ENCODE results near the gene LRRC75A.

LRRC75A gene

DNA sequence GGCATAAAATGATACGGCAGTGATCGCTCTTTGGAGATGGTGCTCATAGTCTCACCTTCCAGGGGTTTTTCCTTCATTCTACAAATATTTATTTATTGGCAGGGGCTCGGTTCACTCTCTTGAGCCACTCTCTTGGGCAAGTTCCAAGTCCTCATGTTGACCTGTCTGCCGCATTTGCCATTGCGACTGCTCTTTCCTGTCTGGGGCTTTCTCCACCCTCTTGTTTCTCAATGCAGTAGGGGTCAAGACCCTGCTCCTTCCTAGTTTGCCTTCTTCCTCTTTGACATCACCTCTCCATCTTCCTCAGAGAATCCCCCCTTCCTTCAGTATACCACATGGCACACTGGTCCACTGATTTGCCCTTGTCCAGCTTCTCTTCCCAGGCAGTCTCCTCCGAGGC lies 21.9 kb upstream of the LRRC75A start:
- no peaks in the 10 kb centered on the region for H3K4me1 ChIP-seq (ENCODE audit: control insufficient read depth in 1 of 2, insufficient read depth in 2 of 2, low read length in 2 of 2)
- H3K27ac ChIP-seq (ENCODE audit: low read length): no peak overlapping the region
- no peak overlapping the region for H3K4me3 ChIP-seq (ENCODE audit: low read depth in 1 of 2, low read length in 2 of 2)
- no peaks in the 10 kb centered on the region for H3K9me3 ChIP-seq (ENCODE audit: control insufficient read depth in 1 of 2, low read length in 2 of 2)
- no peaks in the 10 kb centered on the region for H3K27me3 ChIP-seq (ENCODE audit: low read depth, low read length)
- H3K36me3 ChIP-seq (ENCODE audit: control insufficient read depth in 1 of 2, insufficient read depth in 2 of 2, low read length in 2 of 2): no peaks in the 10 kb centered on the region

DNA sequence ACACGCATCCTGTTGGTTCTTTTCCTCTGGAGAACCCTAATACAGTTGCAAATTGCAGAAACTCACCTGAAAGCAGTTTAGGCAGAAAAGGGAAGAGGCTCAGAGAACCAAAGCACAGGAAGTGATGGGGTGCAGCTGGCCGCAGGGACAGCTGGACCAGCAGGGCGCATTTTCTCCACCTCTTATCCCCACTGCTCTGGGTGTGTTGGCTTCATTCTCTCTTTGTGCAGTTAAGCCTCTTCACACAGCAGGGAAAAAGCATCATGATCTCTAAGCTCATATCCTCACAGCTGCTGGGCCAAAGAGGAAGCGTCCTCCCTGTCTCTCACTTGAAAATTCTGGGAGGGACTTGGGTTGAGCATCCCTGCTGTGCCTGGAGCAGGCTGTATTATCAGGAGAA lies 20.0 kb upstream of the LRRC75A start:
- Histone ChIP-seq H3K4me3 (ENCODE audit: low read depth in 1 of 2, low read length in 2 of 2) (no peak overlapping the region), H3K9me3 (ENCODE audit: control insufficient read depth in 1 of 2, low read length in 2 of 2) (no peaks in the 10 kb centered on the region), H3K4me1 (ENCODE audit: control insufficient read depth in 1 of 2, insufficient read depth in 2 of 2, low read length in 2 of 2) (no peaks in the 10 kb centered on the region), H3K36me3 (ENCODE audit: control insufficient read depth in 1 of 2, insufficient read depth in 2 of 2, low read length in 2 of 2) (no peaks in the 10 kb centered on the region), H3K27ac (ENCODE audit: low read length) (no peak overlapping the region), H3K27me3 (ENCODE audit: low read depth, low read length) (no peaks in the 10 kb centered on the region)

DNA sequence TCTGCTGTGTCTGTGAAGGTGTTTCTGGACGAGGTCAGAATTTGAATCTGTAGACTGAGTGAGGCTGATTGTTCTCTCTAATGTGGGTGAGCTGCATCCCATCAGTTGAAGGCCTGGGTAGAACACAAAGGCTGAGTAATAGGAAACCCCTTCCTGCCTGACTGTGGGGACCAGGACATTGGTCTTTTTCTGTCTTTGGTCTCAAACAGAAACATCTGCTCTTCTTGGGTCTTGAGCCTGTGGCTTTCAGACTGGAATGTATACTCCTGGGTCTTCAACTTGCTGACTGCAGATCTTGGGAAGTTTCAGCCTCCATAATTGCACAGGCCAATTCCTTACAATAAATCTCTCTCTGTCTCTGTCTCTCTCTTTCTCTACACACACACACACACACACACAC lies 19.6 kb upstream of the LRRC75A start:
- Histone ChIP-seq H3K9me3 (ENCODE audit: control insufficient read depth in 1 of 2, low read length in 2 of 2) (no peaks in the 10 kb centered on the region), H3K36me3 (ENCODE audit: control insufficient read depth in 1 of 2, insufficient read depth in 2 of 2, low read length in 2 of 2) (no peaks in the 10 kb centered on the region), H3K4me1 (ENCODE audit: control insufficient read depth in 1 of 2, insufficient read depth in 2 of 2, low read length in 2 of 2) (no peaks in the 10 kb centered on the region), H3K27ac (ENCODE audit: low read length) (no peak overlapping the region), H3K4me3 (ENCODE audit: low read depth in 1 of 2, low read length in 2 of 2) (no peak overlapping the region), H3K27me3 (ENCODE audit: low read depth, low read length) (no peaks in the 10 kb centered on the region)

DNA sequence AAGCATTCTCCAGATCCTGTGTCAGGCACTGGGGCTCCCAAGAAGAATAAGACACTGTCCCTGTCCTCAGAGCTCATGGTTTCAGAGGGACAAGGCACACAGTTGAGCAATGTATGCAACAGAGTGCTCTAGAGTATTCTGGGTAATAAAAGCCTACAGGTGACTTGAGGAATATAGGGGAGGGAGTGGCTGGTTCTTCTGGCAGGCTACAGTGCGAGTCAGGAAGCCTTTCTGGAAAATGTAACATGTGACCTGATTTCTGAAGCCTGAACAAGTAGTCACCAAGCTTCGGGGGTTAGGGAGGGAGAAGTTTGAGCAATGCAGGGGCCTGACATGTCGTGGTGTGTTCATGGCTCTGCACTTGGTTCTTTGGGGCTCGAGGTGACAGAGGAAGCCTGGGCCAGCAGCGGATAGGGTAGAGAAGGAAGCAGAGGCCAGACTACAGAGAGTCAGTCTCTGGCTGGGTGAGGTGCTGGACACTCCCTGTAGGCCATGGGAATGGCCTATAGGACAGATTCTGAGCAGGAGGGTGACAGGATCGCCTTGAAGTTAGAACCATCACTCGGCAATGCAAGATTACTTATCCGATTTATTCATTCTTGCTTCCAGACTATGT lies 16.0 kb upstream of the LRRC75A start:
- Histone ChIP-seq H3K36me3 (ENCODE audit: control insufficient read depth in 1 of 2, insufficient read depth in 2 of 2, low read length in 2 of 2) (no peaks in the 10 kb centered on the region), H3K4me3 (ENCODE audit: low read depth in 1 of 2, low read length in 2 of 2) (no peak overlapping the region), H3K4me1 (ENCODE audit: control insufficient read depth in 1 of 2, insufficient read depth in 2 of 2, low read length in 2 of 2) (no peaks in the 10 kb centered on the region), H3K27me3 (ENCODE audit: low read depth, low read length) (no peaks in the 10 kb centered on the region), H3K9me3 (ENCODE audit: control insufficient read depth in 1 of 2, low read length in 2 of 2) (no peaks in the 10 kb centered on the region), H3K27ac (ENCODE audit: low read length) (no peak overlapping the region)

DNA sequence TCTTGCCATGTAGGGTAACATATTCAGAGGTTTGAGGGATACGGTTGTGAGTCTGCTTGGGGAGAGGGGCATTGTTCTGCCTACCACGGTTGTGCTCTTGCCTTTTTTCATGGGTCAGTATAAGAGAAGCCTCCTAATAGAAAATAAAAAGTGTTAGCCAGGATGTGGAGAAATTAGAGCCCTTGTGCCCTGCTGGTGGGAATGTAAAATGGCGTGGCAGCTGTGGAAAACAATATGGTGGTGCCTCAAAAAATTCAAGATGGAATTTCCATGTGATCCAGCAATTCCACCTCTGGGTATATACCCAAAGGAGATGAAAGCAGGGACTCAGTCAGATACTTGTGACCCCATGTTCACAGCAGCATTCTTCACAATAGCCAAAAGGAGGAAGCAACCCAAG lies 14.2 kb upstream of the LRRC75A start:
- no peak overlapping the region for H3K4me3 ChIP-seq (ENCODE audit: low read depth in 1 of 2, low read length in 2 of 2)
- no peaks in the 10 kb centered on the region for H3K9me3 ChIP-seq (ENCODE audit: control insufficient read depth in 1 of 2, low read length in 2 of 2)
- no peaks in the 10 kb centered on the region for H3K27me3 ChIP-seq (ENCODE audit: low read depth, low read length)
- no peaks in the 10 kb centered on the region for H3K4me1 ChIP-seq (ENCODE audit: control insufficient read depth in 1 of 2, insufficient read depth in 2 of 2, low read length in 2 of 2)
- no peaks in the 10 kb centered on the region for H3K36me3 ChIP-seq (ENCODE audit: control insufficient read depth in 1 of 2, insufficient read depth in 2 of 2, low read length in 2 of 2)
- H3K27ac ChIP-seq (ENCODE audit: low read length): no peak overlapping the region

DNA sequence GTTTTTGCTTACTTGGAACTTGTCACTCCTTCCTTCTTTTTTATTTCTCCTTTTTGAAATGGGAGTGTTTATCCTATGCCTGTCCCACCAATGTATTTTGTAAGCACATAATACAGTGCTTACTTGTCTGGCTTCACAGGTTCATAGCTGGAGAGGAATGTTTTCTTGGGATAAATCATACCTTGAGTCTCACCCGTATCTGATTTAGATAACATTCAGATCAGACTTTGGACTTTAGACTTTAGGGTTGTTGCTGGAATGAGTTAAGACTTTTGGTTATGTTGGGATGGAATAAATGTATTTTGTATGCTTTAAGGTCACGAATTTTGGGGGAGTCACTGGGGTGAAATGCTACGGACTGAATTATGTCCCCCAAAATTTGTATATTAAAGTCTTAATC lies 13.0 kb upstream of the LRRC75A start:
- Histone ChIP-seq H3K4me1 (ENCODE audit: control insufficient read depth in 1 of 2, insufficient read depth in 2 of 2, low read length in 2 of 2) (no peaks in the 10 kb centered on the region), H3K27ac (ENCODE audit: low read length) (no peak overlapping the region), H3K27me3 (ENCODE audit: low read depth, low read length) (no peaks in the 10 kb centered on the region), H3K4me3 (ENCODE audit: low read depth in 1 of 2, low read length in 2 of 2) (no peak overlapping the region), H3K9me3 (ENCODE audit: control insufficient read depth in 1 of 2, low read length in 2 of 2) (no peaks in the 10 kb centered on the region), H3K36me3 (ENCODE audit: control insufficient read depth in 1 of 2, insufficient read depth in 2 of 2, low read length in 2 of 2) (no peaks in the 10 kb centered on the region)

DNA sequence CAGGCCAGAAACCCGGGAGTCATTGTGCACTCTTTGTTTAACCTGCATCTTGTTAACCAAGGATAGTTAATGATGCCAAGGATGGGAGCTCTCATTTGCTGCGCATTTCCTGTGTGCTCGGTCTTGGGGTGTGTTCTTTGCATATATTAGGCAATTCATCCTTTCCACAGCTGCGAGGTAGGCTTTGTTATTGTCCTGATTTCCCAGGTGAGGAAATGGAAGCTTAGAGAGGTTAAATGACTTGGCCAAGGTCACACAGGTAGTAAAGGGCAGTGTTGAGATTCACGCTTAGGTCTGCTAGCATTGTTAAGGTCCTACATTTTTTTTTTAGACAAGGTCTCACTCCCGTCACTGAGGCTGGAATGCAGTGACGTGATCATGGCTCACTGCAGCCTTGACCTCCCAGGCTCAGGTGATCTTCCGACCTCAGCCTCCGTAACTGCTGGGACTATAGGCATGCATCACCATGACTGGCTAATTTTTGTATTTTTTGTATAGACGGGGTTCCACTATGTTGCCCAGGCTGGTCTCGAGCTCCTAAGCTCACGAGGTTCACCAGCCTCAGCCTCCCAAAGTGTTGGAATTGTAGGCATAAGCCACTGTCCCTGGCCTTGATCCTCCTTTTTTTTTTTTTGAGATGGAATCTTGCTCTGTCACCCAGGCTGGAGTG lies 5.0 kb upstream of the LRRC75A start:
- H3K27ac ChIP-seq (ENCODE audit: low read length): no peak overlapping the region
- no peaks in the 10 kb centered on the region for H3K36me3 ChIP-seq (ENCODE audit: control insufficient read depth in 1 of 2, insufficient read depth in 2 of 2, low read length in 2 of 2)
- H3K9me3 ChIP-seq (ENCODE audit: control insufficient read depth in 1 of 2, low read length in 2 of 2): no peaks in the 10 kb centered on the region
- H3K4me1 ChIP-seq (ENCODE audit: control insufficient read depth in 1 of 2, insufficient read depth in 2 of 2, low read length in 2 of 2): no peaks in the 10 kb centered on the region
- no peak overlapping the region for H3K4me3 ChIP-seq (ENCODE audit: low read depth in 1 of 2, low read length in 2 of 2)
- H3K27me3 ChIP-seq (ENCODE audit: low read depth, low read length): no peaks in the 10 kb centered on the region

DNA sequence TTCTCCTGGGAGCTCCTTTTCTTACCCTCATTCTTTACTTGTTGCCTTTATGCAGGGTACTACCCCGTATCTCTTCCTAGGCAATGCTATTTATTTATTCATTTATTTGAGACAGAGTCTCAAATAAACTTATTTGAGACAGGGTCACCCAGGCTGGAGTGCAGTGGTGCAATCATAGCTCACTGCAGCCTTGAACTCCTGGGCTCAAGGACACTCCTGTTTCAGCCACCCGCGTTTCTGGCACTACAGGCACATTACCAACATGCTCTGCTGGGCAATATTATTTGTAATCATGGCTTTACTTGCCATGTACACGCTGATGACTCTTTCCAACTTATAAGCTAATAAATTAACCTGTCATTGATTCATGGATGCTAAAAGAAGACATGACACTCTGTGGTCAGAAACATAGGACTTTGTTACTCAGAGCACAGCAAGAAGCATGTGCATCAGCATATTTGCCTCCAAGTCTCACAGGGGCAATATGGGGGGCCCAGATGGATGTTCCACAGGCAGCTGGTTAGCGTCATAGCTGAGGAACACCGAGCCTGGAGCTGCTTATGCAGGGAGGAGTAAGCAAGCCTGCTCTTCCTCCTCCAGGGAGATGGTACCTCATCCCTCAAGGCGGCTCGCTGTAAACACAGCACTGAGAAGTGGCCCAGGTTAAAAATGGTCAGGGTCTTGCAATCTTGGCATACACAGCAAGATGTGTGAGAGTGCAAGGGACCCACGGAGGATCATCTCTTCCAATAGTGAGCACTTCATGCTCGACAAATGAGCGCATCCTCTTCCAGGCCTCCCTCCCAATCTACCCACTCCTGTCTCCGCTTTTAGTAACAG lies 4.2 kb upstream of the LRRC75A start:
- Histone ChIP-seq H3K27me3 (ENCODE audit: low read depth, low read length) (no peaks in the 10 kb centered on the region), H3K4me1 (ENCODE audit: control insufficient read depth in 1 of 2, insufficient read depth in 2 of 2, low read length in 2 of 2) (peaks cover 0 to 3% of the 10 kb centered on the region in 2 donors), H3K27ac (ENCODE audit: low read length) (no peak overlapping the region), H3K9me3 (ENCODE audit: control insufficient read depth in 1 of 2, low read length in 2 of 2) (no peaks in the 10 kb centered on the region), H3K36me3 (ENCODE audit: control insufficient read depth in 1 of 2, insufficient read depth in 2 of 2, low read length in 2 of 2) (no peaks in the 10 kb centered on the region), H3K4me3 (ENCODE audit: low read depth in 1 of 2, low read length in 2 of 2) (no peak overlapping the region)

DNA sequence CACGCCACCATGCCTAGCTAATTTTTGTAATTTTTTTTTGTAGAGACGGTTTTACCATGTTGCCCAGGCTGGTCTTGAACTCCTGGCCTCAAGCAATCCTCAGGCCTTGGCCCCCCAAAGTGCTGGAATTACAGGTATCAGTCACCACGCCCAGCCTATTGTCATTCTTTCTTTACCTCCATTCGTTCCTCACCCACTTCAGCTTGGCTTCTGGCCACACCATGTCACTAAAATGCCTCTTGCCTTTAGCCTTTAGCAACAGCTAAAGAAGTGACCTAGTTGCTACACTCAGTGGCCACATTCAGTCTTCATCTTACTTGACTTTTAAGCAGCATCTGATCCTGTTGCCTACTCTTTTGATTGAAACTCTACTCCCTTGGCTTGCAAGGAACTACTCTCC lies 3.6 kb upstream of the LRRC75A start:
- Histone ChIP-seq H3K9me3 (ENCODE audit: control insufficient read depth in 1 of 2, low read length in 2 of 2) (no peaks in the 10 kb centered on the region), H3K36me3 (ENCODE audit: control insufficient read depth in 1 of 2, insufficient read depth in 2 of 2, low read length in 2 of 2) (no peaks in the 10 kb centered on the region), H3K4me3 (ENCODE audit: low read depth in 1 of 2, low read length in 2 of 2) (no peak overlapping the region), H3K27me3 (ENCODE audit: low read depth, low read length) (no peaks in the 10 kb centered on the region), H3K4me1 (ENCODE audit: control insufficient read depth in 1 of 2, insufficient read depth in 2 of 2, low read length in 2 of 2) (peaks cover 0 to 10% of the 10 kb centered on the region in 2 donors), H3K27ac (ENCODE audit: low read length) (no peak overlapping the region)

DNA sequence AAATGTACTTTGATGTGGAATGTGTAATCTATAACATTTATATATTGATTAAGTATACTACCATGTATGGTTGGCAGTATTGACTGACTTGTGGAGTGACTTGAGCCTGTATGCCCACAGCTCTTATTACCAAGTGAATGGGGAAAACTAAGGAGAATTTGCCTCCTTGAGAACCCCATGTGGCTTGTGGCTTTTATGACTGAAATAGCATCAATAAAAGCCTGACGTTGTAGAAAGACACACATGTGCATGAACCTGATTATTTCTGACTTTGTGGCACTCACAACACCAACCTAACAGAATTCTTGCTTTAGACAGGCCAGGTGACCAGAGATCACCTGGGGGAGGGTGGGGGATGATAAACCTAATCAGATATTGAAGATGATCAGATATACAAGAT lies 2.1 kb upstream of the LRRC75A start:
- no peaks in the 10 kb centered on the region for H3K9me3 ChIP-seq (ENCODE audit: control insufficient read depth in 1 of 2, low read length in 2 of 2)
- no peaks in the 10 kb centered on the region for H3K27me3 ChIP-seq (ENCODE audit: low read depth, low read length)
- no peak overlapping the region for H3K27ac ChIP-seq (ENCODE audit: low read length)
- no peaks in the 10 kb centered on the region for H3K36me3 ChIP-seq (ENCODE audit: control insufficient read depth in 1 of 2, insufficient read depth in 2 of 2, low read length in 2 of 2)
- peaks cover 0 to 10% of the 10 kb centered on the region in 2 donors for H3K4me1 ChIP-seq (ENCODE audit: control insufficient read depth in 1 of 2, insufficient read depth in 2 of 2, low read length in 2 of 2)
- H3K4me3 ChIP-seq (ENCODE audit: low read depth in 1 of 2, low read length in 2 of 2): no peak overlapping the region

DNA sequence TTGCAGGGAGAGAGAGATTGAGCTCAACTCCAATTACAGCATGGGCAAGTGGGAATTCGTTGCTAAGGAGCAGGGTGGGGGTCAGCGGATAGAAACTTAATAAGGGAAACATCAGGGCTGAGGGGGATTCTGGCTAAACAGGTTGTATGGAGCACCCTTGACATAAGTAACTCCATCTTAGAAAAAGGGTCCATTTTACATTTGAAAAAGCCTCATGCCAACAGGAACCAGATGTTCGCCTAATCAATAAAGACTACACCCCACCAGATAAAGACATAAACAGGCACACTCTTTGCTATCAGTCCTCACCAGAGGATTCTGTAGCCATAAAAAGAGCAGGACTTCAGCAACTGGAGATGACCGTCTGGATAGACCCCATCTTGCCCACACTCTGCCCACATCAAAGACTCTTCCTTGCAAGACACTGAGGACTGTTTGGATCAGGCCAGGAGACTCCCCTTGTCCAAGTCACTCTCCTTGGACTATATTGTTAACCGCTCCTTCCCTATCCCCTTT lies 1.6 kb upstream of the LRRC75A start:
- no peak overlapping the region for H3K4me3 ChIP-seq (ENCODE audit: low read depth in 1 of 2, low read length in 2 of 2)
- H3K27ac ChIP-seq (ENCODE audit: low read length): no peak overlapping the region

More for the DNA sequence above, 1.6 kb upstream of the LRRC75A start:
- no peaks in the 10 kb centered on the region for H3K9me3 ChIP-seq (ENCODE audit: control insufficient read depth in 1 of 2, low read length in 2 of 2)
- H3K27me3 ChIP-seq (ENCODE audit: low read depth, low read length): no peaks in the 10 kb centered on the region
- H3K4me1 ChIP-seq (ENCODE audit: control insufficient read depth in 1 of 2, insufficient read depth in 2 of 2, low read length in 2 of 2): peaks cover 0 to 10% of the 10 kb centered on the region in 2 donors
- no peaks in the 10 kb centered on the region for H3K36me3 ChIP-seq (ENCODE audit: control insufficient read depth in 1 of 2, insufficient read depth in 2 of 2, low read length in 2 of 2)
